ENCODE data around the gene MRPL36.

MRPL36 gene

GRCh38 chr5:1835431-1835830 lies 35.8 kb upstream of the MRPL36 start:
- no peak overlapping the region for H3K4me3 ChIP-seq (ENCODE audit: low read depth, low read length)
- no peak for DNase-seq (ENCODE audit: low read depth)
- TF ChIP-seq, protein P1, sequence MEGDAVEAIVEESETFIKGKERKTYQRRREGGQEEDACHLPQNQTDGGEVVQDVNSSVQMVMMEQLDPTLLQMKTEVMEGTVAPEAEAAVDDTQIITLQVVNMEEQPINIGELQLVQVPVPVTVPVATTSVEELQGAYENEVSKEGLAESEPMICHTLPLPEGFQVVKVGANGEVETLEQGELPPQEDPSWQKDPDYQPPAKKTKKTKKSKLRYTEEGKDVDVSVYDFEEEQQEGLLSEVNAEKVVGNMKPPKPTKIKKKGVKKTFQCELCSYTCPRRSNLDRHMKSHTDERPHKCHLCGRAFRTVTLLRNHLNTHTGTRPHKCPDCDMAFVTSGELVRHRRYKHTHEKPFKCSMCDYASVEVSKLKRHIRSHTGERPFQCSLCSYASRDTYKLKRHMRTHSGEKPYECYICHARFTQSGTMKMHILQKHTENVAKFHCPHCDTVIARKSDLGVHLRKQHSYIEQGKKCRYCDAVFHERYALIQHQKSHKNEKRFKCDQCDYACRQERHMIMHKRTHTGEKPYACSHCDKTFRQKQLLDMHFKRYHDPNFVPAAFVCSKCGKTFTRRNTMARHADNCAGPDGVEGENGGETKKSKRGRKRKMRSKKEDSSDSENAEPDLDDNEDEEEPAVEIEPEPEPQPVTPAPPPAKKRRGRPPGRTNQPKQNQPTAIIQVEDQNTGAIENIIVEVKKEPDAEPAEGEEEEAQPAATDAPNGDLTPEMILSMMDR (IDR thresholded peaks at IDR 0.05; ENCODE audit: insufficient read depth, low read depth, low read length, missing control alignments): no peak

GRCh38 chr5:1834721-1835429 lies 35.2 kb upstream of the MRPL36 start:
- H3K4me3 ChIP-seq (ENCODE audit: low read depth, low read length): no peak overlapping the region
- no peak for DNase-seq (ENCODE audit: low read depth)
- TF ChIP-seq, protein P1 (IDR thresholded peaks at IDR 0.05; ENCODE audit: insufficient read depth, low read depth, low read length, missing control alignments): no peak

DNA sequence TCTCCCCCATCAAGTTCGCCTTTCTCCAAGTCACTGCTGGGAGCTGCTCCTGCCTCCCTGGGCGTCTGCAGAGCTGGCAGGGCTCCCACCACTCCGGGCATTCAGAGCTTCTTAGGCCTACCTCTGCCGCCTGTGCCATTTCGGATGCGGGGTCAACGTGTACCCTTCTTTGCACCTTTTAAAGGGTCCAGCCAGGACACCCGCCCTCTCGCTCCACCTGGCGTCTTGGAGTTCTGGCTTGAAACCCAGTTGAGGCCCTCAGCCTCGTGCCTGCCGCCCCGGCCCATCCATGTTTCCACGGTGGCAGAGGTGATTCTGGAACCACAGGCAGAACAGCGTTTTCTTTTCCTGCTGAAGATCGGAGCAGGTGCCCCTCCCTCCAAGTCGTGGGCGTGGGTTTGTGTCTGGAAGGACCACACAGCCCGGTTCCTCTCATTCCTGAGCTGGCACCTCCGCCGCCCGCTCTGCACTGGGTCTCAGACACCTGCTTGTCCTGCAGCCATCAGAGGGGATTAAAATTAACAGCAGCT lies 34.5 kb upstream of the MRPL36 start:
- TF ChIP-seq, protein P1 (IDR thresholded peaks at IDR 0.05; ENCODE audit: insufficient read depth, low read depth, low read length, missing control alignments): no peak
- no peak overlapping the region for H3K4me3 ChIP-seq (ENCODE audit: low read depth, low read length)
- DNase-seq (ENCODE audit: low read depth): no peak

GRCh38 chr5:1833264-1834021 lies 33.8 kb upstream of the MRPL36 start:
- no peak for DNase-seq (ENCODE audit: low read depth)
- TF ChIP-seq, protein P1 (IDR thresholded peaks at IDR 0.05; ENCODE audit: insufficient read depth, low read depth, low read length, missing control alignments): no peak
- H3K4me3 ChIP-seq (ENCODE audit: low read depth, low read length): no peak overlapping the region

- TF ChIP-seq, protein P1 (IDR thresholded peaks at IDR 0.05; ENCODE audit: insufficient read depth, low read depth, low read length, missing control alignments): no peak
- no peak for DNase-seq (ENCODE audit: low read depth)
- no peak overlapping the region for H3K4me3 ChIP-seq (ENCODE audit: low read depth, low read length)
Measured at GRCh38 chr5:1832511-1833250, 33.0 kb upstream of the MRPL36 start.

- H3K4me3 ChIP-seq (ENCODE audit: low read depth, low read length): no peak overlapping the region
- TF ChIP-seq, protein P1 (IDR thresholded peaks at IDR 0.05; ENCODE audit: insufficient read depth, low read depth, low read length, missing control alignments): no peak
- no peak for DNase-seq (ENCODE audit: low read depth)
Measured at GRCh38 chr5:1831677-1832313, 32.2 kb upstream of the MRPL36 start.
